NCI-H146 (cell line): ENCODE measurements around the gene ITPRIP.
A peak's percentile ranks its signal among the peaks of the same experiment; 100 is the strongest.

Source experiments
- DNase-seq: peaks from one replicate; lab custom pipeline; 2025; lab: John Stamatoyannopoulos, UW

ITPRIP gene

GRCh38 chr10:104340641-104341040 lies 2.4 kb upstream of the ITPRIP start:
- no peak for DNase-seq

- no peak for DNase-seq
These were observed 1.9 kb upstream of the ITPRIP start for GRCh38 chr10:104340111-104340526.

GRCh38 chr10:104339469-104340110 lies 1.3 kb upstream of the ITPRIP start:
- no peak for DNase-seq

GRCh38 chr10:104337521-104337984 lies 712 bp downstream of the ITPRIP start:
- no peak for DNase-seq

GRCh38 chr10:104336821-104337467 lies 1.3 kb downstream of the ITPRIP start:
- no peak for DNase-seq

- DNase-seq, result peak; percentile 67
These were observed 3.2 kb downstream of the ITPRIP start for GRCh38 chr10:104334965-104335650.

GRCh38 chr10:104334561-104334960 lies 3.7 kb downstream of the ITPRIP start:
- no peak for DNase-seq

- DNase-seq, result no peak
These were observed 4.4 kb downstream of the ITPRIP start for GRCh38 chr10:104333728-104334373.

- no peak for DNase-seq
These were observed 5.1 kb downstream of the ITPRIP start for GRCh38 chr10:104333032-104333727.

GRCh38 chr10:104332243-104333031 lies 5.8 kb downstream of the ITPRIP start:
- DNase-seq, result peak; percentile 8

- DNase-seq, result peak; percentile 94
These were observed 6.9 kb downstream of the ITPRIP start for GRCh38 chr10:104331208-104331838.

GRCh38 chr10:104330168-104331110 lies 7.8 kb downstream of the ITPRIP start:
- no peak for DNase-seq

- no peak for DNase-seq
These were observed 8.5 kb downstream of the ITPRIP start for GRCh38 chr10:104329735-104330134.

GRCh38 chr10:104328896-104329710 lies 9.2 kb downstream of the ITPRIP start:
- DNase-seq, result peak; percentile 75

GRCh38 chr10:104328646-104328895 lies 9.7 kb downstream of the ITPRIP start:
- no peak for DNase-seq

- peak; percentile 45 for DNase-seq
These were observed 10.3 kb downstream of the ITPRIP start for GRCh38 chr10:104327745-104328645.

- no peak for DNase-seq
These were observed 11.2 kb downstream of the ITPRIP start for GRCh38 chr10:104326991-104327610.
